ENCODE results near the gene TNRC6C.

DNA sequence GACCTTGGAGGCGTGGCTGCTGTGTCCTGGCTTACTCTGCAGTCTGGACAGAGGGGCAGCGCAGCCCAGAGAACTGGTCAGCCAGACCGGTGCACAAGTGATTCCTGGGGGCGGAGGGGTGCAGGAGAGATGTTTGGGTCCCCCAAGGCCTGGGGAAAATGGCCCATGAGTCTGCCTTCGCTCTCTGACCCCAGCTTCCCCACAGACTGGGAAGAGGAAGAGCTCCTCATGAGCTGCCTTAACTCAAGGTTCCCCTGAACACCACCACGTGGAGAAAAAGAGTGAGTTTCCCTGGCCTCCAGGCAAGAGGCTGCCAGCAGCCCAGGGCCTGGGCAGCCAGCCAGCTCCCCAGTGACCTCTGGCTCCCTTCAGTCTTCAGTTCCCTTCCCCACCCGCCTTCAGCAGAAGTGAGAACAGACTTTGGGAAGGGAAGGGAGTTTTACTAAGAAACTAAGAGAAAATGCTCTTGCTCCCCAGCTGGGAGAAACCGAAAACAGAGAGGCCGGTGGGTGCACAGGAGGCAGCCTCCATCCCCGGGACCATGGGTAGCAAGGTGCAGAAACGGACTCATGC is 185.7 kb downstream of the TNRC6C start:
- TF ChIP-seq, protein P1, sequence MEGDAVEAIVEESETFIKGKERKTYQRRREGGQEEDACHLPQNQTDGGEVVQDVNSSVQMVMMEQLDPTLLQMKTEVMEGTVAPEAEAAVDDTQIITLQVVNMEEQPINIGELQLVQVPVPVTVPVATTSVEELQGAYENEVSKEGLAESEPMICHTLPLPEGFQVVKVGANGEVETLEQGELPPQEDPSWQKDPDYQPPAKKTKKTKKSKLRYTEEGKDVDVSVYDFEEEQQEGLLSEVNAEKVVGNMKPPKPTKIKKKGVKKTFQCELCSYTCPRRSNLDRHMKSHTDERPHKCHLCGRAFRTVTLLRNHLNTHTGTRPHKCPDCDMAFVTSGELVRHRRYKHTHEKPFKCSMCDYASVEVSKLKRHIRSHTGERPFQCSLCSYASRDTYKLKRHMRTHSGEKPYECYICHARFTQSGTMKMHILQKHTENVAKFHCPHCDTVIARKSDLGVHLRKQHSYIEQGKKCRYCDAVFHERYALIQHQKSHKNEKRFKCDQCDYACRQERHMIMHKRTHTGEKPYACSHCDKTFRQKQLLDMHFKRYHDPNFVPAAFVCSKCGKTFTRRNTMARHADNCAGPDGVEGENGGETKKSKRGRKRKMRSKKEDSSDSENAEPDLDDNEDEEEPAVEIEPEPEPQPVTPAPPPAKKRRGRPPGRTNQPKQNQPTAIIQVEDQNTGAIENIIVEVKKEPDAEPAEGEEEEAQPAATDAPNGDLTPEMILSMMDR (IDR thresholded peaks at IDR 0.05) = no peak
- no peak for TF ChIP-seq POLR2A (IDR thresholded peaks at IDR 0.05)

All from lower leg skin (tissue), 3 donors.